Kidney (tissue), 14 donors: ENCODE measurements around the gene ING5. TPM values are rescaled to one million over a fixed set of nuclear protein-coding genes. Genes with fewer than 3 reads are reported as not detected.
A peak's percentile ranks its signal among the peaks of the same experiment; 100 is the strongest.

ENCODE experiments used
- DNase-seq, 5 donors: peaks; one replicate each; pipeline ENCODE4 v3.0.0-alpha.2; 2013 to 2020
- FAIRE-seq: peaks from 2 replicates; lab custom pipeline; 2012; peaks lifted over from hg19 to GRCh38; lab: Jason Lieb, UNC
- H3K27ac ChIP-seq, 2 donors: one replicate each; pipeline ENCODE4 v1.7.0; 2013; ENCODE audit warnings: low read depth in 2 of 2, low read length in 2 of 2, inconsistent platforms in 1 of 2
- H3K27me3 ChIP-seq: one replicate; pipeline ENCODE4 v1.7.1; 2013; ENCODE audit warnings: low read length, inconsistent platforms; ENCODE audit not compliant: control insufficient read depth, insufficient read depth
- H3K36me3 ChIP-seq, 3 donors: one replicate each; pipeline versions ENCODE4 v1.7.0 to v1.7.1; 2013; ENCODE audit warnings: low read length in 3 of 3, control low read depth in 1 of 3, inconsistent platforms in 1 of 3; ENCODE audit not compliant: insufficient read depth in 3 of 3, control insufficient read depth in 2 of 3
- H3K4me1 ChIP-seq, 3 donors: one replicate each; pipeline versions ENCODE4 v1.7.0 to v1.7.1; 2013; ENCODE audit warnings: low read length in 3 of 3, inconsistent platforms in 1 of 3, low read depth in 1 of 3; ENCODE audit not compliant: control insufficient read depth in 2 of 3, insufficient read depth in 2 of 3
- H3K4me3 ChIP-seq, 3 donors: one replicate each; pipeline versions ENCODE4 v1.7.0 to v1.8.1; 2013; ENCODE audit warnings: low read length in 3 of 3, control low read depth in 1 of 3, inconsistent platforms in 1 of 3
- H3K9ac ChIP-seq, 3 donors: one replicate each; pipeline versions ENCODE4 v1.7.0 to v1.7.1; 2013; ENCODE audit warnings: low read length in 3 of 3, control low read depth in 1 of 3, inconsistent platforms in 1 of 3
- H3K9me3 ChIP-seq, 3 donors: one replicate each; pipeline versions ENCODE4 v1.7.0 to v1.7.1; 2013; ENCODE audit warnings: low read length in 3 of 3, control low read depth in 1 of 3, inconsistent platforms in 1 of 3; ENCODE audit not compliant: control insufficient read depth in 2 of 3, insufficient read depth in 1 of 3
- intact Hi-C: fragments of 100-400 bp; cut with DNase I; formaldehyde crosslinking; loops from one replicate; pipeline ENCODE4 v1.11.1; 2022
- polyA plus RNA-seq: library from polyadenylated mRNA; stranded (reverse); fragments of 350-450 nt; fragmentation: Illumina TruSeq; extraction: RNeasy Lipid Tissue Mini Kit (QIAGEN cat#74804); gene quantifications from one replicate; pipeline ENCODE4 v1.2.3, GENCODE V29; 2014; ENCODE audit warnings: low read depth, low replicate concordance; ENCODE audit not compliant: insufficient read depth
- total RNA-seq: library from RNA; stranded (reverse); fragmentation: NEBNext Ultra II Directional; extraction: Animal tissue kit (Norgen Biotek cat#: 25700); gene quantifications from one replicate; pipeline ENCODE4 v1.2.1, GENCODE V29; 2021
- TF ChIP-seq, protein P1 (sequence below): IDR thresholded peaks from 3 replicates; pipeline ENCODE4 v1.5.1; 2012; ENCODE audit warnings: mild to moderate bottlenecking, moderate library complexity, borderline replicate concordance; ENCODE audit not compliant: insufficient read depth; ENCODE audit errors: extremely low read depth
- donor health status: control.
- donor health status: control.
- donor health status: control.
- donor health status: control.
- donor health status: control.
- donor health status: DM: yes; HTN: yes; CAD: no.
- donor health status: Normal renal cell carcinoma (clear cell type).

ING5 gene
- total and polyA plus RNA-seq, 2 donors from 2014 or later: 27.3 to 37.7 TPM

DNA sequence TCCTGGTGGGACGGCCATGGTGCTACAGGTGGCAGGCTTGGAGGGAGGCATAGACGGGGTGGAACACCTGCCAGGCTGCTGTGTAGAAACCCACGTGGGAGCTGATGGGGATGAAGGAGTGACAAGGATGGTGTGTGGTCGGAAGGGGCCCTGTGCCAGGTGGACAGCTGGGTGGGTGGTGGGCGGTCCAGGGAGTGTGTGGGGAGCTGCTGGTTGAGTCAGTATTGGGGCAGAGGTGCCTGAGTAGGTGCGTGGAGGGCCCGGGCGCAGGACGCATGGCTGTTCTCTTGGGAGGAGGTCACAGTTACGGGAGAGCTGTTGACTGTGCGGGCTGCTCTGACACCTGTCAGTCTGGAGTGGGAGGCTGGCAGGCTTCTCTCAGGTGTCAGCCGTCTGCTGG is 20.0 kb downstream of the ING5 start:
- Histone ChIP-seq H3K36me3 (peaks cover 14 to 26% (median 24%) of the 10 kb centered on the region in 3 donors), H3K27ac (no peak overlapping the region), H3K4me3 (no peak overlapping the region), H3K9me3 (peaks cover 0 to 2% (median 0%) of the 10 kb centered on the region in 3 donors), H3K4me1 (no peaks in the 10 kb centered on the region), H3K9ac (no peak overlapping the region), H3K27me3 (no peaks in the 10 kb centered on the region)
- FAIRE-seq (no peak), DNase-seq (no peak)
- TF ChIP-seq, protein P1, sequence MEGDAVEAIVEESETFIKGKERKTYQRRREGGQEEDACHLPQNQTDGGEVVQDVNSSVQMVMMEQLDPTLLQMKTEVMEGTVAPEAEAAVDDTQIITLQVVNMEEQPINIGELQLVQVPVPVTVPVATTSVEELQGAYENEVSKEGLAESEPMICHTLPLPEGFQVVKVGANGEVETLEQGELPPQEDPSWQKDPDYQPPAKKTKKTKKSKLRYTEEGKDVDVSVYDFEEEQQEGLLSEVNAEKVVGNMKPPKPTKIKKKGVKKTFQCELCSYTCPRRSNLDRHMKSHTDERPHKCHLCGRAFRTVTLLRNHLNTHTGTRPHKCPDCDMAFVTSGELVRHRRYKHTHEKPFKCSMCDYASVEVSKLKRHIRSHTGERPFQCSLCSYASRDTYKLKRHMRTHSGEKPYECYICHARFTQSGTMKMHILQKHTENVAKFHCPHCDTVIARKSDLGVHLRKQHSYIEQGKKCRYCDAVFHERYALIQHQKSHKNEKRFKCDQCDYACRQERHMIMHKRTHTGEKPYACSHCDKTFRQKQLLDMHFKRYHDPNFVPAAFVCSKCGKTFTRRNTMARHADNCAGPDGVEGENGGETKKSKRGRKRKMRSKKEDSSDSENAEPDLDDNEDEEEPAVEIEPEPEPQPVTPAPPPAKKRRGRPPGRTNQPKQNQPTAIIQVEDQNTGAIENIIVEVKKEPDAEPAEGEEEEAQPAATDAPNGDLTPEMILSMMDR: no peak
- intact Hi-C loops: no loop called here

DNA sequence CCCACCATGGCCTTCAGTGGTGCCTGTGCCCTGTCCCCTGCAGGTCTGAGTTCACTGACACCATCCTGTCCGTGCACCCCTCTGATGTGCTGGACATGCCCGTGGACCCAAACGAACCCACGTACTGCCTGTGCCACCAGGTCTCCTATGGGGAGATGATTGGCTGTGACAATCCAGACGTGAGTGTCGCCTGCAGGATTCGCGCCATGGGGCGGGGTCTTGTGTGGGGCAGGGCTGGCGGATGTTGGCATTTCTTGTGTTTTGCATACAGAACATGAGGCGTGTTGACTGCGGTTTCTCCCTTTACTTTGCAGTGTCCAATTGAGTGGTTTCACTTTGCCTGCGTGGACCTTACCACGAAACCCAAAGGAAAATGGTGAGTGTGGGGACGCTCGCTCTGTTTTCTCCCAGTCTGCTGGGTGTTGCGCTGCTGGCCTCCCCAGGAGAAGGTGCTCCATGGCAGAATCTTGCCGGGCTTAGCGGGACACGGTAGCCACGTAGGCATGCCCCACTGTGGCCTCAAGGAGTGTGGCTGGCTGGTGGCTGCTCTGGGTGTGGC is 21.1 kb downstream of the ING5 start:
- peaks cover 14 to 24% (median 24%) of the 10 kb centered on the region in 3 donors for H3K36me3 ChIP-seq
- TF ChIP-seq, protein P1: no peak
- H3K4me3 ChIP-seq: no peak overlapping the region
- no peak for FAIRE-seq
- intact Hi-C loops: no loop called here
- H3K9me3 ChIP-seq: peaks cover 0 to 2% (median 0%) of the 10 kb centered on the region in 3 donors
- no peaks in the 10 kb centered on the region for H3K27me3 ChIP-seq
- DNase-seq: no peak
- H3K9ac ChIP-seq: no peak overlapping the region
- H3K4me1 ChIP-seq: no peaks in the 10 kb centered on the region
- no peak overlapping the region for H3K27ac ChIP-seq

DNA sequence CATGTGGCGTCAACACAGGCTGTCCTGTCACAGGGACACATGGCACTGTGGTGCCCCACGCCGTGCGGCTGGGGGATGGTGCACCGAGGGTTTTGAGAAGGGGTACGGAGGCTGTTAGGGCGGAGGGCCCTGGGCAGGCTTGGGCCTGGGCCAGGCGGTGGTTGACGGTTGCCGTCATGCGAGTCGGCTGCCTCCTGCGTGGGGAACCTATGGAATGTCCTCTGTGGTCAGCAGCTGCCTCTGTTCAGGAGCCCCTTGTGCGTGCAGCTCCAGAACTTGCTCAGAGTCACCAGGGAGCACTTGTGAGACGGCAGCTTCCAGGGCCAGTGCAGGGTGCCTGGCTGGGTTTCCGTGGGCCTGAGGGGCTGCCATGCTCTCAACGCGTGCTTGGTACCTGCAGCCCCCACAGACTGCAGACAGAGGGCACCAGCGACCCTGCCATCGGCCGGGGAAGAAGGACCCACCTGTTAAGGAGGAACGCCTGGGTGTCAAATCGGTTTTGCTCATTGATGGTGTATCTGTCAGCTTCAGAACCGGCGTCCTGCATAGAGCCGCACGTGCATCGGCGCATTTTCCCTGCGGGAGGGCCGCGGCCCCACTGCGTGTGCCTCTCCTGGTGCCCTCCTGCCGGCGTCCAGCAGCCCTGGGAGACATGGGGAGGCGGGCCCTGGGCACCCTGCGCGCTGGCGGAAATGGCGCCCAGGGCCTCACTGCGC is 22.6 kb downstream of the ING5 start:
- no peak for FAIRE-seq

More for the DNA sequence above, 22.6 kb downstream of the ING5 start:
- Histone ChIP-seq H3K4me3 (no peak overlapping the region), H3K9me3 (peaks cover 0 to 2% (median 0%) of the 10 kb centered on the region in 3 donors), H3K27ac (no peak overlapping the region), H3K36me3 (peaks cover 14 to 24% (median 22%) of the 10 kb centered on the region in 3 donors), H3K4me1 (no peaks in the 10 kb centered on the region), H3K27me3 (no peaks in the 10 kb centered on the region), H3K9ac (no peak overlapping the region)
- DNase-seq: no peak
- TF ChIP-seq, protein P1: peak; percentile 25
- intact Hi-C loops: no loop called here
